Measurements from ENCODE around the gene QRICH2. TPM values are rescaled to one million over a fixed set of nuclear protein-coding genes. Genes with fewer than 3 reads are reported as not detected.
A peak's percentile ranks its signal among the peaks of the same experiment; 100 is the strongest.

Gene QRICH2
- total RNA-seq, 1 donor from 2014 or later = 3.8 TPM

- H3K27ac Mint-ChIP-seq (ENCODE audit: unreplicated experiment) = peak within 1 kb of the TSS; percentile 100
- Histone ChIP-seq H3K27me3 (ENCODE audit: insufficient read depth, low read length) (no peaks in the 10 kb centered on the region), H3K79me2 (ENCODE audit: insufficient read depth, low read length) (peaks cover 38% of the 10 kb centered on the region), H4K20me1 (ENCODE audit: insufficient read depth, low read length) (peaks cover 11% of the 10 kb centered on the region), H3K36me3 (ENCODE audit: insufficient read depth, low read length) (no peaks in the 10 kb centered on the region), H3K4me1 (ENCODE audit: insufficient read depth, low read length) (peaks cover 15% of the 10 kb centered on the region), H3K4me3 (ENCODE audit: insufficient read depth, low read depth, low read length) (peak within 1 kb of the TSS; percentile 65), H2AFZ (ENCODE audit: low read depth, low read length) (peak within 1 kb of the TSS; percentile 90), H3K9me3 (ENCODE audit: insufficient read depth, low read depth, low read length) (no peaks in the 10 kb centered on the region), H3K27ac (ENCODE audit: low read depth, low read length) (peak within 1 kb of the TSS; percentile 95), H3K4me2 (ENCODE audit: low read length) (peak within 1 kb of the TSS; percentile 92), H3K9ac (ENCODE audit: low read length) (peak within 1 kb of the TSS; percentile 85)
- H3K9me3 Mint-ChIP-seq (ENCODE audit: unreplicated experiment) = no peaks in the 10 kb centered on the region
- H3K27me3 Mint-ChIP-seq (ENCODE audit: low read depth, unreplicated experiment) = no peaks in the 10 kb centered on the region
- TF ChIP-seq CTCF (IDR thresholded peaks at IDR 0.05; ENCODE audit: insufficient read depth, low read depth, low read length) (no peak), EZH2 (IDR thresholded peaks at IDR 0.05; ENCODE audit: insufficient read depth, low read length) (no peak)
- peaks cover 1% of the 10 kb centered on the region for H3K36me3 Mint-ChIP-seq (ENCODE audit: low read depth, unreplicated experiment)
- peaks cover 4% of the 10 kb centered on the region for H3K4me1 Mint-ChIP-seq (ENCODE audit: low read depth, unreplicated experiment)
- no peak for FAIRE-seq
- peak; percentile 83 for DNase-seq (ENCODE audit: low read depth)
- H3K4me3 Mint-ChIP-seq (ENCODE audit: unreplicated experiment) = peak within 1 kb of the TSS; percentile 94
Measured at GRCh38 chr17:76353599-76354316, 45.7 kb upstream of the QRICH2 start, which contains the start of gene PRPSAP1. PRPSAP1 (minus strand) TSS chr17:76353916; CDS start chr17:76353703, 213 bp downstream.

DNA sequence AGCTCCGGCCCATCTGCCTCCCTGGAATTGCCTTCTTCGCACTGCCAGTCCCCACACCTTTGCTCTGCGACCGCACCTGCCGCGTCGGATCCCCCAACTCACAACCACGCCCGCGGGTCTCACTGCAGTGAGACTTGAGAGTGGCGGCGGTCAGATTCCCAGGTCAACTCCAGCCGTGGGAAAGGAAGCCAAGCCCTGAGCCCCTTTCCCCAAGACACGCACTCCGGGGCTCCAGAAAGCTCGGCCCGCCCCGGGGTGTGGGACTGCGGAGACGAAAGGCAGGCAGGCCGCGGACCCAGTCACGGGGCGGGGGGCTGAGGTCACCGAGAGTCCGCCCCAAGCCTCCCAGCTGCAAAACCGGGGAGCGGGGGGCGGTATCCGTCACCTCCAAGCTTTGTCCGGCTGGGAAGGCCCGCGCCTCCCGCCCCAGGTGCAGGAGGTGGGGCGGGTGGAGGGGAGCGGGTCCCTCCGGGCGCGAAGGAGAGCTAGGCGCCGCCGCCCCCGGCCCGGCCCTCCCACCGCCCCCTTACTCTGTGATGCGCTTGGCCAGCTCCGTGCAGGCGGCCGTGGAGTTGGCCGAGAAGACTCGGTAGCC, 45.0 kb upstream of the QRICH2 start:
- H3K27ac ChIP-seq (ENCODE audit: low read depth, low read length) = peak overlapping the region; percentile 95

More for the DNA sequence above, 45.0 kb upstream of the QRICH2 start:
- peaks cover 11% of the 10 kb centered on the region for H4K20me1 ChIP-seq (ENCODE audit: insufficient read depth, low read length)
- Mint-ChIP-seq H3K27me3 (ENCODE audit: low read depth, unreplicated experiment) (no peaks in the 10 kb centered on the region), H3K4me3 (ENCODE audit: unreplicated experiment) (peak overlapping the region; percentile 94), H3K36me3 (ENCODE audit: low read depth, unreplicated experiment) (peaks cover 1% of the 10 kb centered on the region), H3K27ac (ENCODE audit: unreplicated experiment) (peak overlapping the region; percentile 69), H3K9me3 (ENCODE audit: unreplicated experiment) (no peaks in the 10 kb centered on the region), H3K4me1 (ENCODE audit: low read depth, unreplicated experiment) (peaks cover 4% of the 10 kb centered on the region)
- peak overlapping the region; percentile 90 for H2AFZ ChIP-seq (ENCODE audit: low read depth, low read length)
- FAIRE-seq (no peak), DNase-seq (ENCODE audit: low read depth) (no peak)
- H3K4me3 ChIP-seq (ENCODE audit: insufficient read depth, low read depth, low read length) = peak overlapping the region; percentile 65
- H3K79me2 ChIP-seq (ENCODE audit: insufficient read depth, low read length) = peaks cover 40% of the 10 kb centered on the region
- H3K9me3 ChIP-seq (ENCODE audit: insufficient read depth, low read depth, low read length) = no peaks in the 10 kb centered on the region
- H3K9ac ChIP-seq (ENCODE audit: low read length) = peak overlapping the region; percentile 85
- H3K27me3 ChIP-seq (ENCODE audit: insufficient read depth, low read length) = no peaks in the 10 kb centered on the region
- TF ChIP-seq CTCF (IDR thresholded peaks at IDR 0.05; ENCODE audit: insufficient read depth, low read depth, low read length) (no peak), EZH2 (IDR thresholded peaks at IDR 0.05; ENCODE audit: insufficient read depth, low read length) (no peak)
- H3K4me1 ChIP-seq (ENCODE audit: insufficient read depth, low read length) = peaks cover 15% of the 10 kb centered on the region
- peak overlapping the region; percentile 92 for H3K4me2 ChIP-seq (ENCODE audit: low read length)
- no peaks in the 10 kb centered on the region for H3K36me3 ChIP-seq (ENCODE audit: insufficient read depth, low read length)

Measured in astrocyte (in vitro differentiated cells and primary cell).